ENCODE results near the gene PNRC2.

- TF ChIP-seq EP300 (IDR thresholded peaks at IDR 0.05; ENCODE audit: borderline replicate concordance in 1 of 2, control insufficient read depth in 1 of 2, low read depth in 2 of 2, low read length in 2 of 2) (peak in 1 of 2 experiments; percentile 48; a peak in 1 of 4 replicates), PKNOX1 (IDR thresholded peaks at IDR 0.05) (peak; percentile 78), HDAC6 (IDR thresholded peaks at IDR 0.05; ENCODE audit: unreplicated experiment) (no peak), CTCF (IDR thresholded peaks at IDR 0.05 in 2 of 3, conservative IDR thresholded peaks at IDR 0.05 in 1 of 3; ENCODE audit: control insufficient read depth in 2 of 3, extremely low read depth in 1 of 3, insufficient read depth in 1 of 3, low read depth in 3 of 3, low read length in 3 of 3) (no peak)
Observed at GRCh38 chr1:23910553-23911246, 48.9 kb upstream of the PNRC2 start.
